Inflammatory macrophage treated with lipopolysaccharide for 1 hour (primary cell): ENCODE measurements around the gene SNX25.
A peak's percentile ranks its signal among the peaks of the same experiment; 100 is the strongest.
"Not testable (repeated sequence)": the region's sequence is repeated elsewhere in the genome, so short reads cannot be mapped to it uniquely, and the experiment has no call there.

Experiments used
- DNase-seq, 2 donors: peaks; one replicate each; pipeline ENCODE4 v3.0.0-alpha.2; 2020 to 2022

The SNX25 gene

DNA sequence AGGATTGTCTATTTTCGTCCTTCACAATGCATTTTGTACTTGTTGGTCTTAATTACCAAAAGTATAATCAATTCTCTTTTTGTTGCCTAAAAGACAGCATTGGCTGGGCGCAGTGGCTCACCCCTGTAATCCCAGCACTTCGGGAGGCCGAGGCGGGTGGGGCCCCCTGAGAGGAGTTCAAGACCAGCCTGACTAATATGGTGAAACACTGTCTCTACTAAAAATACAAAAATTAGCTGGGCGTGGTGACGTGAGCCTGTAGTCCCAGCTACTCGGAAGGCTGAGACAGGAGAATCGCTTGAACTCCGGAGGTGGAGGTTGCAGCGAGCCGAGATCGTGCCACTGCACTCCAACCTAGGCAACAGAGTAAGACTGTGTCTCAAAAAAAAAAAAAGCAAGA is 4.3 kb upstream of the SNX25 start:
- DNase-seq = not testable (repeated sequence)

GRCh38 chr4:185205697-185206342 is 3.6 kb upstream of the SNX25 start:
- peak in 1 of 2 donors; percentile 7 for DNase-seq

GRCh38 chr4:185207466-185207865 is 1.9 kb upstream of the SNX25 start:
- no peak for DNase-seq

DNA sequence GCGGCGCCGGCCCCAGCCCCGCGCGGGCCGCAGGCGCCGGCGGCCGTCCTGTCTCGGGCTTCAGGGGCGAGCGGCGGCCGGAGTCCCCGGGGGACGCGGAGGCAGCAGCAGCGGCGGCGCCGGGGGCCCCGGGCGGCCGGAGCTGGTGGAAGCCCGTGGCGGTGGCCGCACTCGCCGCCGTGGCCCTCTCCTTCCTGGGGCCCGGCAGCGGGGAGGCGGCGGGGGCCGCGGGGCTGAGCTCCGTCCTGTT is 379 bp downstream of the SNX25 start:
- DNase-seq = not testable (repeated sequence)

DNA sequence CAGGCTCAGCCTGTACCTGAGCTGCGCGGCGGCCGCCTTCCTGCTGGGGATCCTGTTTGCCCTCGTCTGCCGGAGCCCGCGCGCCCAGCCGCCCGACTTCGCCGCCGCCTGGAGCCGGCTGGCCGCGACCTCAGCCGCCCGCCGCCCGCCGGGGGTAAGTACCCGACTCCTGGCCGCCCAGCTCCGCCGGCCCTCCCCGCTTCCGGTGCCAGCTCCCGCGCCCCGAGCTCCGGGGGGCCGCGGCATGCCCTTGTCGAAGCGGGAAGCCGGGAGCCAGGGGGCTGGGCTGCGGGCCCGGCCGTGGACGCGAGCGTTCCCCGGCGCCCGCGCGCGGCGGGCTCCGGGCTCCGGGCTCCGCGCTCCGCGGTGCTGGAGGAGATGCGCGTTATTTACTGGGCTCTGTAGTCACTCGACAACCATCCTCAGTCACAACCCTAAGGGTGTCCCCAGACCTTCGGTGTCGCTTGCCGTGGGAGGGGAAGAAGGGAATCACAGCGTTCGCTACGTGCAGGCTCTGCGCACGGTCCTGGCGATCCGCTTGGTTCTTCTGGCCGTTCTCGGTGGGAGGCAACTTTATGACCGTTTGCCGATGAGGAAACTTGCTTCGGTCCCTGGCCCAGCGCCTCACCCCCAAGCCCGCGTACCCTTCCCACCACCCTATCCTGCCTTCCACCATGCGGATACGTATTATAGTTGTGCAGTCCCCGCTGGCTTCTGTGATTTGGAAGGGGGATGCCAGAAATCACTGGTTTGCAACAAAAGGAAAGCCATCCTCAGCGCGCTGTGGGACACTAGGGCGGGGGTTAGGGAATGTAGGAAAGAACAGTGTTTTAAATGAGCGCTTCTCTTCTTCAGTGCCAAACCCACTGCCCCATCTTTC is 944 bp downstream of the SNX25 start:
- DNase-seq = peak in 1 of 2 donors; percentile 34

- no peak for DNase-seq
Measured at GRCh38 chr4:185211035-185211434, 1.6 kb downstream of the SNX25 start.

- DNase-seq = no peak
Measured at GRCh38 chr4:185211641-185212040, 2.2 kb downstream of the SNX25 start.

- no peak for DNase-seq
Measured at GRCh38 chr4:185212581-185212980, 3.2 kb downstream of the SNX25 start.

GRCh38 chr4:185213877-185214276 is 4.5 kb downstream of the SNX25 start:
- peak in 1 of 2 donors; percentile 20 for DNase-seq

- no peak for DNase-seq
Measured at GRCh38 chr4:185215261-185215660, 5.9 kb downstream of the SNX25 start.

- DNase-seq = no peak
Measured at GRCh38 chr4:185217408-185217975, 8.1 kb downstream of the SNX25 start.

- DNase-seq = no peak
Measured at GRCh38 chr4:185218312-185218711, 8.9 kb downstream of the SNX25 start.

DNA sequence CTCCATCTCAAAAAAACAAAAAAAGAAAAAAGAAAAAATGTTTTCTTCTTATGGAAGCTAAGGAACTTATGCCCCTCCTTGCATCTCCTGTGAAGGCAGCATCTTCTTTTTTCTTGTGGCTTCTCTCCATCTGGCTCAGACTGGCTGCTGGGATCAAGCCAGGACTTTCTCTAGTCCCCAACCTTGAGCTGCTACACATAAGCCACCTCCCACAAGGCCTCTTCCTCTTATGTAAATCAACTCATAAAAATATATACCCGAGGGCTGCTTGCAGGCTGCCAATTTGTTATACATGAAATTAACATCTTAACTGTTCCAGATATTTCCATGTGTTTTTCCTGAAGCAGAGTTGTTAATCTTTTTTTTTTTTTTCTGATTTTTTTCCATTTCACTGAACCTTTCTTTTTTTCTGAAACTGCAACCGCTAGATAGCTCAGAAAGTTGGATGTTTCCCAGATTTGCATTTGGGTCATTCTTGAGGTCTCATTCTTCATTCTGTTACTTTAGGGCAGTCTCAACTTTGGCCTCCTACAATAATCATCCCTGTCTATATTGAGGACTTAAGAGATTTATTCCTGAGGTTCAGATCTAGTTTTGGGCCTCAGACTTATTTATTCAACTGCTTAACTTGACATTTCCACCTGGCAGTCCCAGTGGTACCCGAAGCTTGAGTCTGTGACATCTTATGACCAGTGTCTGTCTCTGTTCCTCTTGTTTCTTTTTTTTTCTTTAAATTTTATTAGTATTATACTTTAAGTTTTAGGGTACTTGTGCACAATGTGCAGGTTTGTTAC is 10.3 kb downstream of the SNX25 start:
- no peak for DNase-seq

DNA sequence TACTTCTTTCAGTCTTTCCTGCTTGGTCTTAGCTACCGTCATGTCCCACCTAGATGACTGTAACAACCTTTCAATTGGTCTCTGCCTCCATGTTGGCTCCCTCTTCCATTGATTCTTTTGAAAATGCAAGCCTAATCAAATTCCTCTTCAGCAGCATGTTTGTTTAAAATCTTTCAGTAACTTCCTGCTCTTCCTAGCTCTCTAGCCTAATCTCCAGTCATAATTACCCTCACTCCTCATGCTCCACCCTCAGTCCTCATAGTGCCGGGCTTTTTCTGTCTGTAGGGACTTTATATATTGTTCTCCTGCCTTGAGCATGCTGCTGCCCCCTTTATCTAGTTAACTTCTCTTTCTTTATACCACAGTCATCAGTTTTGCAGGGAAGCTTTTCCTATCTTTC is 12.1 kb downstream of the SNX25 start:
- DNase-seq = no peak

GRCh38 chr4:185221912-185222311 is 12.5 kb downstream of the SNX25 start:
- DNase-seq = no peak

GRCh38 chr4:185222598-185222997 is 13.2 kb downstream of the SNX25 start:
- no peak for DNase-seq

GRCh38 chr4:185224597-185224996 is 15.2 kb downstream of the SNX25 start:
- no peak for DNase-seq

- DNase-seq = no peak
Measured at GRCh38 chr4:185225940-185226339, 16.5 kb downstream of the SNX25 start.

GRCh38 chr4:185227131-185227551 is 17.7 kb downstream of the SNX25 start:
- DNase-seq = no peak

DNA sequence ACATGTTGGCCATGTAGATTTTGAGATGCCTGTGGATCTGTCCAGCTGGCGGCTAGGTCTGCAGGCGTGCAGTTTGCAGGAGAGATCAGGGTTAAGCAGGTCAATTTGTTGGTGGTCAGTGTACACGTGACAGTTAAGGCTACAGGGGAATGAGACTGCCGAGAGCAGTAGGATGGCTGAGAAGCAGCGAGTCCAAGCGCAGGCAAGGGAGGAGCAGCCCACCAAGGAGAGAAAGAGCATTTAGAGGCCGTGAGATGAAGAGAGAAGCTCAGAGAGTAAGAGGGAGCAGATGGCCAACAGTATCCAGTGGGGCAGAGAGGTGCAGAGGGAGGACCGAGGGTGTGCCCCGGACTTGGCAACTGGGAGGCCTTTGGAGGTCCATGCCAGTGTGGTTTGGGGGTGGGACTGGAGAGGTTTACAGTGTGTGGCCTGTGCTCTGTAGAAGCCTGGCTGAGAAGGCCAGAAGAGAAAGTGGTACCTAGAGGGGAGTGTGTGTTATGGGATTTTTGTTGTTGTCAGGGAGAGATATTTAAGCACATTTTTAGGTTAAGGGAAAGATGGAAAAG is 18.4 kb downstream of the SNX25 start:
- no peak for DNase-seq

GRCh38 chr4:185229021-185229818 is 19.8 kb downstream of the SNX25 start:
- DNase-seq = no peak

GRCh38 chr4:185232370-185232769 is 23.0 kb downstream of the SNX25 start:
- no peak for DNase-seq
